Measurements from ENCODE around the gene DEGS2.
"Not testable (repeated sequence)": the region's sequence is repeated elsewhere in the genome, so short reads cannot be mapped to it uniquely, and the experiment has no call there.

DEGS2 gene

GRCh38 chr14:100178691-100179090 is 19.2 kb upstream of the DEGS2 start:
- DNase-seq = no peak

DNA sequence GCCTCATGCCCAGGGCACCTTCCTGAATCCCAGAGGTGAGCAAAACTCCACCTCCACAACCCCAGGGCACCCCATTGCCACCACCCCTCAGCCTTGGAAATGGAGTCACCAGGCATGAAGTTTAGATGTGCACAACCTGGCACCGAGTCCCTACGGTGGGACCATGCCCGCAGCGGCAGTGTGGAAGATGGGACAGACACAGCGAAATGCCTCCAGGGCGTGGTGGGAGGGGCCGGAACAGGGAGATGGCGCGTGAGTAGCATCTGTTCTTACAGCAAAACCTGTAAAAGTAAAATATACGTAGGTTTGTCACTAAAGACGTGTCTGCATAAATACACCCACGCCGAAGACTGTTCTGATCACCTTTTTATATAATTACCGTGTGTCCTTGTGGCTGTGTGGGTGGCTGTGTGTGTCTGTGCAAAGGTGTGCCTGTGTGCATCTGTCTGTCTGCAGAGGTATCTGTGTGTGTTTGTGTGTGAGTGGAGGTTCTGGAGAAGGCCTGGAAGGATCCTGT is 17.4 kb upstream of the DEGS2 start:
- no peak for DNase-seq

DNA sequence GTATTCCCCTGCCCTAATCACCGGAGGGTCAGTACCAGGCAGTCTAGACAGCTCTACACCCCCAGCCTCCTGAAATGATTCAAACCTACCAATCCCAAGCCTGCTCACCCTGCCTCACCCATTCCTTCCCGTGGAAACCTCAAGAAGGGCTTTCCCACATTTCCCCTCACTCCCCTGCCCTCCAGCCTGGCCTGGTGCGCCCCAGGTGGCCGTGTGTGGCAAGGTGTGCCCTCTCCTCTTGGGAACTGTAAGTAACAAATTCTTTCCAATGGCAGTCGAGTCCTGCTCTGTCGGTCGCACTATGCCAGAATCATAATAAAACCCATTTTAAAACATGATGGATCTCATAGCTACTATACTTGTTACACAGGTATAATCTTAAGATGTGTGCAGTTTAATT is 13.9 kb upstream of the DEGS2 start:
- no peak for DNase-seq

DNA sequence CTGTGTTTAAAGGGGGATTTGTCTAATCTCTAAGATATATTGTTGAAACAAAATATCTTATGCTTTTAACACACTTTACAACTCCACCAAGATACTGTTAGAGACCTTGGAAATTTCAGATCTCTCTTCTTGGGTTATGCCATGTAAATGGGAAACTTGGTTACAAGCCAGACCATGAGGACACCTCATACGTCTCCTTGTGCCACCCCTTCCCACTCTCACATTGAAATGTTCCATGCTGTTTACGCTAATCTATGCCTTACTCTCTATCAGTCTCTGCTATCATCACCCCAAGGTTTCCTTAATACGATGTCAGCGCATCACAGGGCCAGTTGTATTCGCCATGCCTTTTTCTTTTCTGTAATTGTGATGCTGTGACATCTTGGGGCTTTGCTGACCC is 13.4 kb upstream of the DEGS2 start:
- no peak for DNase-seq

- no peak for DNase-seq
Observed at GRCh38 chr14:100170880-100171279, 11.4 kb upstream of the DEGS2 start.

GRCh38 chr14:100168506-100168905 is 9.1 kb upstream of the DEGS2 start:
- DNase-seq = peak; percentile 52

DNA sequence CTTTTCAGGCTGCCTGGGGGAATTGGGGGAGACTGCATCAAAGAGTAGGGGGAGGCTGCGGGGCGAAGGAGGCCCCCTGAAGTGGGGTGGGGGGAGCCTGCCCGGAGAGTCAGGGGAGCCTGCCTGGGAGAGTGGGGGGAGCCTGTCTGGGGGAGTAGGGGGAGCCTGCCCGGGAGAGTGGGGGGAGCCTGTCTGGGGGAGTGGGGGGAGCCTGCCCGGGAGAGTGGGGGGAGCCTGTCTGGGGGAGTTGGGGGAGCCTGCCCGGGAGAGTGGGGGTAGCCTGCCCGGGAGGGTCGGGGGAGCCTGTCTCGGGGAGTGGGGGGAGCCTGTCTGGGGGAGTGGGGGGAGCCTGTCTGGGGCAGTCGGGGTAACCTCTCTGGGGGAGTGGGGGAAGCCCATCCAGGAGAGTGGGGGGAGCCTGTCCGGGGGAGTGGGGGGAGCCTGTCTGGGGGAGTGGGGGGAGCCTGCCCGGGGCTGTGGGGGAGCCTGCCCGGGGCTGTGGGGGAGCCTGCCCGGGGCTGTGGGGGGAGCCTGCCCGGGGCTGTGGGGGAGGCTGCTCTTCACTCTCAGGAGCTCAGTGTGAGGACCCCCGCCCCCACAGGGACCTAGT is 6.5 kb upstream of the DEGS2 start:
- DNase-seq = no peak

DNA sequence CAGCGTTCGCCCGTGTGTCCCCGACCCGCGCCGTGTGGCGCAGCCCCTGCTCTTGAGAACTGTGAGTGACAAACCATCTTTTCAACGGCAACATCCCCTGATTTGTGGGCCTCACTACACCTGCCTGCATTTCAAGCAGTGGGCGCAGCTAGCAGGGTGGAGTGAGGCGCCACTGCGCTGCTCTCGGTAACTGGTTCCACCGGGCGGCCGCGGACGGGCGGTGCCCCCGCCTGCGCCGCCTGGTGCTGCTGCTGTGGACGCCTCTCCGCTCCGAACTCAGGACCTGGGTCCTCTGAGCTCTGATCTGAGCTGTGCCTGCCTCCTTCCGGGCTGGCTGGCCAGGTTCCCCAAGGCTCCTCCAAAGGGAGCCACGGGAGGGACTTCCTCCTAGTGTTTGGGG is 5.9 kb upstream of the DEGS2 start:
- no peak for DNase-seq

DNA sequence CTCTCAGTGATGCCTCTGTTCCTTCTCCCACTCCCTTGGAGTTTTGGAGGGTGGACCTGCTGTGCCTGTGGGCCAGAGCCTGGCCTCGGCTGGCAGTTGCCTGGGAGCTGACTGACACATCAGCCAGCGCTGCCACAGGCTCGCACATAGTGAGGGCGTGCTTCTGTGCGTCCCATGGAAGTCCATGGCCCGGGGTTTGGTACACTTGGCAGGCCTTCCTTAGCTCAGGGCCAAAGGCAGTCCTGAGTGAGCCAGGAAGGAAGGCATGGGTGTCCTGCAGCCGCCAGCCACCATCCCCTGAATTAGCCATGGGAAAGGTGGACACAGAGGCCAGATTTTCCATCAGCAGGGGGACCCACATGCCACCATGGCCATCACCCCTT is 1.1 kb upstream of the DEGS2 start:
- DNase-seq = no peak

DNA sequence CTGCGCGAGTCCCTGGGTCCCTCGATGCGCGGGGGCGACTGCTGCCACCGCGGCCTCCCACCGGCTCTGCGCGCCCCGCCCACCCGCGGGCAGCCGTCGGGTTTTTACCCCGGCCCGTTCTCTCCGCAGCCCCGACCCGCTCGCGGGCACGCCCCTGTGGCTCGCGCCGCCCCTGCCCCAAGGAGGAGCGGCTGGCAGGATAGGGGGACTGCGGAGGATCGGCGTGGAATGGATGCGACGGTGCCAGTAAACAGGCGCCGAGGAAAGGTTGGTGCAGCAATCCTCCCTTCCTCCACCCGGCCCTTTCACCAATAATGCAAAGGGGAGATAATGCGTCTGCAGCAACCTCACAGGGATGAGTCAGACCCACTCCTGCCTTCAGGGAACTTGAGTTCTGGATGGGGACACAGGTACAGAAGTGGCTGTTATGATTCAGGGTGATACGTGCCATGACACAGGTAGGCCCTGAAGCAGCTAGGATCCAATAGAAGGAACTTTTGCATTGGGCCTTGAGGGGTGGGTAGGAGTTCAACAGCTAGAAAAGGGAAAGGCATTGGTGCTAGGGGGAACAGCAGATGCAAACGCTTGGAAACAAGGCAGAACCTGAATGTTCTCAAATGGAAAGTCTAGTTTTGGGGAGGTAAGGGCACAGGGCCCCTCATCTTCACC is 554 bp upstream of the DEGS2 start:
- no peak for DNase-seq

DNA sequence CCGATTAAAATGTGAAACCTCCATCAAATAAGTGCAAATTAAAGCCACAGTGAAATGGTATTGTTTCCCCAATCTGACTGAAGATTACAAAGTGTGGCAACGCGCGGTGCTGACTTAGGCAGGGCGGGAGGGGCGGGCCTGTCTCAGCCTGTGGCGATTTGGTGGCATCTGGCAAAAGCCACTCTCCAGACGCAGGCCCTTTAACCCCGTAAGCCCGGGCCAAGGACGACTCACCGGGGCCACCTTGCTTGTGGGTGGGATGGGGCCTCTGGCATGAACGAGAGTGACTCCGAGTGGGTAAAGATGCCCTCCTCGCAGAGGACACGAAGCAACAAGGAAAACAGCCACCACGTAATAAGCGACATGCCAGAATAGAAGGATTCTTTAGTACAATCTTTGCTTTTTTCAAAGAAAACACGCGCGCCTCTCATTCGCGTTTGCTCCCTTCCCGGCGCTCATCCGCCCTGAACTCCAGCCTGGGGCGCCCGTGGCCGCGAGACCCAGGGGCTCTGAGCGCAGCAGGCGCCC is 815 bp downstream of the DEGS2 start:
- DNase-seq = no peak

DNA sequence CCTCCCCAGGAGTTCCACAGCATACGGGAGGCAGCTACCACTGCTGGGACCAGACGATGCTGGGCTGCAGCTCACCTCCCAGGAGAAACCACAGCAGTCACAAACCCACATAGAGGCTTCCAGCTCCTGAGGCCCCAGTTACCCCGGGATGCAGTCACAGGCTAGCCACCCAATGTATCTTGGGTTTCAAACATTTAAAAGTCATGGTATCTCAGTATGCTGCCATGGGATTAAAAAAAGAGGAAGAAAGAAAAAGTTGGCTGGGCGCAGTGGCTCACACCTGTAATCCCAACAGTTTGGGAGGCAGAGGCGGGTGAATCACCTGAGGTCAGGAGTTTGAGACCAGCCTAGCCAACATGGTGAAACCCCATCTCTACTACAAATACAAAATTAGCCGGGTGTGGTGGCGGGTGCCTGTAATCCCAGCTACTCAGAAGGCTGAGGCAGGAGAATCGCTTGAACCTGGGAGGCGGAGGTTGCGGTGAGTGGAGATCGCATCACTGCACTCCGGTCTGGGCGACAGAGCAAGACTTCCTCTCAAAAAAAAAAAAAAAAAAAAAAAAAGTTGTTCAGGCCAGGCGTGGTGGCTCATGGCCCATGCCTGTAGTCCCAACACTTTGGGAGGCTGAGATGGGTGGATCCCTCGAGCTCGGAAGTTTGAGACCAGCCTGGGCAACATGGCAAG is 1.8 kb downstream of the DEGS2 start:
- not testable (repeated sequence) for DNase-seq

DNA sequence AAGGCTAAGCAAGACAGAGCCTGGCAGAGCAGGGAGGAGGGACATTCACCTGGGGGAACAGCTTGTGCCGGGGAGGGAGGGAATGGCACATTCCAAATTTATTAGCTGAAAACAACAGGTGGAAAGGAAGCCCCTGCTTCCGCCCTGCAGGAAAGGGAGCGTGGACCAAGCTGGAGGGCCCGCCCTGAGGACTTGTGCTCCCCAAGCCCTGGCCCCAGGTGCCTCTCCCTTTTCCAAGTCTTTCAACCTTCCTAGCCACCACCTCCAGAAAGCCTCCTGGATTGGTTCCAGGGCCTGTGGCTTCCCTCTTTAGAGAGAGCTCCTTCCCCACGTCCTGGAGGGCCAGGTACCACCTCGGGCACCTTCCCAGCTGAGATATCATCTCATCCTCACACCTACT is 2.7 kb downstream of the DEGS2 start:
- DNase-seq = no peak

DNA sequence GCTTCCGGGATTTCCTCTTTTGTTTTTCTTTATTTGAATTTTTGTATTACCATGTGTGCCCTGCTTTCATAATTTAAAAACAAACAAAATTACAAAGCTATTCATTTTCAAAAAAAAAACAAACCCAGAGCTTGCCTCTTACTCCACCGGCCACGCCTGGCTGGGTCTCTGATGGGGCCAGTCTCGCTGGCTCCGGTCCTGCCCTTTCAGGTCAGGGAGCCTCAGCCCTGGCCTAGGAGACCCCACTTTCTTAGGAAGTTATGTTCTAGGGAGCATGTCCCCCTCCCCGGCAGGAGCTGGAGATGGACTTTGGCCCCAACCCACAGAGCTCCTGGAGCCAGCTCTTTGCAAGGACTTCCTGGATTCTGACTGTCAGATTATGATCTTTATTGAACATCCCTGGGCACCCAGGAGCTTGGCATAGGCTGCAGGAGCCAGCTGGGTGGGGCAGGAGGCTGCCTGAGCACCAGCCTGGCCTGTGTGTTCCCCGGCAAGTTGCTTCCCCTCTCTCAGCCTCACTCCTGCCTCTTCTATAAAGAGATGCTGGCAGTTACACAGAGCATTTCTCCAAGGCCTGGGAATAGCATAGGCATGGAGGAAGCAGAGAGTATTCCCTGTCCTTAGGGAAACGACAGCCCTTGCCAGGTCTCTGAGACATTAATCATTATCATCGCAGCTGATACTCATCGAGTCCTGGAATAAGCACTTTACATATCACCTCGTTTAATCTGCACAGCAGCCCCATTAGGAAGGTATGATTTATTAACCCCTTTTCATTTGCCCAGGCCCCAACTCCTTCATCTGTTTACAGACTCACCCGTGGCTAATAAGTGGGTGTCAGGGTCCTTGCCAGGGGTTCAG is 3.5 kb downstream of the DEGS2 start:
- no peak for DNase-seq

DNA sequence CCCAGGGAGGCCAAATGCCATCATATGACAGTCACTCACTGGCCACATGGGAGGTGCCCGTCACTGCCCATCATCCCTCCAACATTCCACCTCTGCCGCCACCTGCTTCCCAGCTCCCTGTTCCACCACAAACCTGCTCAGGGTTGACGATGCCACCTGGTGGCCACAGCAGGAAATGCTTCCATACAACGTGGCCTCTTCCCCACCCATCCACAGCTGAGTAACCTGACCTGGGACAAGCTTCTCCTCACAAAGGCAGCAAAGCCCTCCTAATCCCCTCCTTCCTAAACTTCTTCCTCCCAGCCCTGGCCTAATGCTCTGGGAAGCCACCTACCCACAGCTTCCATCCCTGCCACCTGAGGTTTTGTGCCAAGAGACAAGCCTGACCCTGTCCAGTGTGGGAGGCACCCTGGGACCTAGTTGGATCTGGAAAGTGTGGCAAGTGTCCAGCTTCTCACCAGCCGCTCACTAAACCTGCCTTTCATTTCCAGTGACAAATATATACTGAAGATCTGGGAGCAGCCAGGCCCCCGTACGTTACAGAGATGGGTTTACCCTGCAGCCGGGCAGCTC is 4.3 kb downstream of the DEGS2 start:
- DNase-seq = peak; percentile 16

DNA sequence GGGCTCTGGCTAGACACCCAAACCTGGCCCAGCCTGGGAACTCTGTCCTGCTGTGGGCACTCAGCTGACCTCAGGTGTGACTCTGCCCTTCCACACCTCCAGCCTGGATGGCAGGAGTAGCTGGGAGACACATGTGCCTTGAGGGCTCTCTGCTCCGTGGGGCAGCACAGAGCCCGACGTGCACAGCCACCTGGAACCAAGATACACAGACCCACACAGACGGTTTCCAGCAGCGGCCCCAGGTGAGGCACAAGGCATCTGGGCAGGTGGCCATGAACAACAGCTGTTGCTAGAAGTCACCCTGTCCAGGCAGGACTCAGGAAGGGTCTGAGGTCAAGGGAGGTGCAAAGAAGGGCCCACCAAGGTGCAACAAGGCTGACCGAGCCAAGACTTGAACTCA is 5.9 kb downstream of the DEGS2 start:
- no peak for DNase-seq

DNA sequence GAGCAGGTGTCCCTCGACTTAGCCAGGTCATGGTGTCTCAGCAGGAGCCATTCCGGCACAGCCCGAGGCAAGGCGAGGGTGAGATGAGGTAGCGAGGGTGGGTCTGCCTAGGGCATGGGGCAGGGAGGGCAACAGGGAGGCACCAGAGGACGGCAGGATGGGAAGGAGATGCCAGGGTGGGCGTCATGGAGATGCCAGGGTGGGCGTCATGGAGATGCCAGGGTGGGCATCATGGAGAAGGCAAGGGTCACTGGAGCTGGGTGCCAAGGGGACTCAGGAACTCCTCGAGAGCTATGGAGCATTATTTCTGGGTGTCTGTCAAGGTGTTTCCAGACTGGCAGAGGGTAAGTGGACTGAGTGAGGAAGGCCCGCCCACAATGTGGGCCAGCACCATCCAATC is 7.4 kb downstream of the DEGS2 start:
- DNase-seq = no peak

- DNase-seq = no peak
Observed at GRCh38 chr14:100150932-100151587, 8.4 kb downstream of the DEGS2 start.

- DNase-seq = no peak
Observed at GRCh38 chr14:100149851-100150611, 9.4 kb downstream of the DEGS2 start.

DNA sequence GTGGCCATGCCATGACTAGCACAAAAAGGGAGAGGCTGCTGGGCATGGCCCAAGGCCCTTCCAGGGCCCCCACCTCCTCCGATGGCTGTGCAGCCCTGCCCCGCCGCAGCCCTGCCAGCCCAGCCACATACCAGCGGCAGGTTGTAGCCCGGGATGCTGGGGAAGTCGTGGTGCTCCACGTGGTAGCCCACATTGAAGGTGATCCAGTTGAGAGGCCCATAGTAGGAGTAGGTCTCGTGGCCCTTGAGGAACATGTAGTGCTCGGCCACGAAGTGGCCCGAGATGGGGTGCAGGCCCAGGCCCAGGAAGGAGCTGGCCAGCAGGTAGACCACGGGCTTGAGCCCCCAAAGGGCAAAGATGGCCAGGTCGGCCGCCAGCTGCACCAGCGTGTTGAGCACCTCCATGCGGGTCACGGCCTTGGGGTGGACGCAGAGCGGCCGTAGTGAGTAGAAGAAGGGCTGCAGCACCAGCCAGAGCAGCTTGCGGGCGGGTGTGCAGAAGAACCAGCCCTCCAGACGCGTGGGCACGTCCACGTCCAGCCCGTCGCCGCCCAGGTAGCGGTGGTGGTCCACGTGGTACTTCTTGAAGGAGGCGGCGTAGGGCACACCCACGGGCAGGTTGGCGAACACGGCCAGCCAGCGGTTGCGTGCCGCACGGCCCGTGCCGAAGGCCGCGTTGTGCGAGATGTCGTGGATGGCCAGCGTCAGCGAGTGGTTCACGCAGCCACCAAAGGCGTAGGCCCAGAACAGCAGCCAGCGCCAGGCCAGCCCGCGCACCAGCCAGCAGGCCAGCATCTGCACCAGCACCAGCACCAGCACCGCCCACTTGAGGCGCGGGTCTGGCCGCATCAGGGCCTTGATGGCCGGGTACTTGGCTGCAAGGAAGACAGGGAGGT is 10.4 kb downstream of the DEGS2 start:
- DNase-seq = no peak

All from GDM1 (cell line).